ENCODE results near the gene NUDT22.
A peak's percentile ranks its signal among the peaks of the same experiment; 100 is the strongest.
"Not testable (repeated sequence)": the region's sequence is repeated elsewhere in the genome, so short reads cannot be mapped to it uniquely, and the experiment has no call there.

The NUDT22 gene

DNA sequence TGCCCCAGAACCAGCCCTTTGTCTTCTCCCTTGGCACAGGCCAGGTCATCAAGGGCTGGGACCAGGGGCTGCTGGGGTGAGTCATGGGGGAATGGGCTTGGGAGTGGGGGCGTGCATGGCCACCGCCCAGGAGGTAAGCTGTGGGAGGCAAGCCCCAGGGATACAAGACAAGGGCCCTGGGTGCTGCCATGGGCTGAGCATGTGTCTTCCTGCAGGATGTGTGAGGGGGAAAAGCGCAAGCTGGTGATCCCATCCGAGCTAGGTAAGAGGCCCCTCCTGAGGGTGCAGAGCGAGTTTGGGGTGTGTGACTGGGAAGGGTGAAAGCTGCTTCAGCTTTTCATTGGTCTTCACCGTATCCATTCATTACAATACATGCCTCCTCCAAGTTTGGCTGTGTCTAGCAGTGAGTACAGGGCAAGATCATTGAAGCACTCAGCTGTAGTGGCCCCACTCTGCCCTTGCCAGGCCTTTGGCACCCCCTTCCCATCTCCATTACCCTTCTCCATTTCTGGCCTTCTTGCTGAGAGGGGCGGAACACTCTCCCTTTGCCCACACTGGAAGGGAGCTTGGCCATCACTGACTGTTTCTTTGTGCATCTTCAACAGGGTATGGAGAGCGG lies 17.3 kb downstream of the NUDT22 start:
- DNase-seq (ENCODE audit: low spot score): no peak

DNA sequence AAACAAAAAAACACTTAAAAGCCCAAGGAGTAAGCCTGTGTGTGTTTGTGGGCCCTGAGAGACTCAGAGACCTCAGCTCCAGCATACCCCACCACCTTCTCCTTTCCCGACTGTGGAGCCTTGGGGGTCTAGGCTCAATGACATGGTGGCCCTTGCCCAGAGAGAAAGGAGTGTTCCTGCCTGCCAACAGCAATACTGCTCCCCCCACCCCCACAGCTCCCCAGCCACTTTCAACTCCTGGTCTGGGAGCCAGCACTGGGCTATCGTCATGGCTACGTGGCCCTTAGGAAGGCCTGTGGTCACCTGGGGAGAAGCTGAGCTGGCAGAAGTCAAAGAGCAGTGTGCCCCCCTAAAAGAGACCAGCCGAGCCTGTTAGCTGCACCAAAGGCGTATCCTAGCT lies 18.0 kb downstream of the NUDT22 start:
- no peak for DNase-seq (ENCODE audit: low spot score)

DNA sequence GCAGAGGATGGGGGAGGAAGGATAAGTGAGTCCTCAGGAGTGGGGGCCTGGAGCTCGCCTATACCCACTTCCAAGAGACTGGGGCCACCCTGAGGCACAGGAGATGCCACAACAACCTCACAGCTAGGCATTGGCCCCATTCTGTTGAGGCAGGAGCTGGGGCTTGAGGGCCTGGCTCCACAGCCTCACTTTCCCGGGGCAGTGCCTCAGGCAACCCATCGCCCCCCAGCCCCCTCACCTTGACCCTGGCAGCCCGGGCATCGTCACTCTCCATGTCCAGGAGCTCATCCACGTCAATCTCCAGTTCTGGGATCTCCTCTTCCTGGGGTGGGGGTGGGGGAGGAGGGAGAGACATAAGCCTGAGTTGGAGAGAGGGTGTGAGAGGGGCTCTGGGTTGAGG lies 18.9 kb downstream of the NUDT22 start:
- peak; percentile 34 for DNase-seq (ENCODE audit: low spot score)

DNA sequence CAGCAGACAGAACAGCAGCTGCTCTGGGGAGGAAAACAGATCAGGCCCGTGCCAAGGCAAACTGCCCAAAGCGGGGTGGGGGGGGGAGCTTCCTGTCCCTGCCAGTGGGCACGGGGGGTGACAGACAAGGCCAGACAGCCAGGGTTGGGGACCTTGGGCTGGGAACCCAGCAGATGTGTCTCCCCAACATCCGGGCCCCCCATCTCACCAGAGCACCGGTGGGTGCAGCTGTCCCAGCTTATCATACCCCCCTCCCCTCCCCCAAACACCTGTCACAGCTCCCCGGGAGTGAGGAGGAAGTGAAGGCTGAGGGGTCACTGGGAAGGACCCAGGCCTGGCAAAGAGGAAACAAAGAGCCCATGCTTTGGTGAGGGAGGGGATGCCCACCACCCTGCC lies 19.3 kb downstream of the NUDT22 start:
- peak; percentile 42 for DNase-seq (ENCODE audit: low spot score)

DNA sequence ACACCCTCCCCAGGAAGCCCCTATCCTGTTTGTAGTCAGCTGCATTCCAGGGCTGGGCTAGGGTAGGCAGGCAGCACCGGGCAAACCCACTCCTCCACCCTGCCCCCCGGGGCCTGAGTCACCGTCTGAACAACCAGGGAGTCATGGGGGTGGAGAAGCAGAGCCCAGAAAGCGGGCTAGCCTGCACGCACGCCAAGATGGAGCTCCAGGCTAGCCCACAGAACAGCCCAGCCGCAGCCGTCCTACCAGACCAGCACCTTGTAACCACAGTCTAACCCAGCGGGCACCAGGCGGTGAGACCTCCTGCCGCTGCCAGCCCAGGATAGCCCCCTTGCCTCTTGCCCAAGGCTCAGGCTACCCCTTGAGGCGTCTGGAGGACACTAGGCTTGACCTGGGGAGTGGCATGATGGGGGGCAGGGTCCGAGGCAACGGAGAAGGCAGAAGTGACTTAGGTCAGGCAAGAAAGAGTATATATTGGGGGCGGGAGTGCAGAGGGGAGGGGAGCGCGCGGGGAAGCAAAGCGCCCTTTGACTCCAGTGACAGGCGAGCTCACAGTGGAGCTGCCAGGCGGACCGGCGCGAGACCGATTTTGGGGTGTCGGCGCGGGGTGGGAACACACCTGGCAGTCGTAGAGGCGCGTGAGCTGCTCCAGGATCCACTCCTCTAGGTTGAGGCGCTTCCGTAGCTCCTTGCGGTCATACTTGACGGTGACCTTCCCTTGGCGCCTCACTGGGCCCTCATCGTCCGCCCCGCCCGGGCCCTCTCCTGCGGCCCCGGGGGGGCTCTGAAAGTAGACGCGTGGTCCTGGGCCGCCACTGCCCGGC lies 19.9 kb downstream of the NUDT22 start:
- peak; percentile 95 for DNase-seq (ENCODE audit: low spot score)

DNA sequence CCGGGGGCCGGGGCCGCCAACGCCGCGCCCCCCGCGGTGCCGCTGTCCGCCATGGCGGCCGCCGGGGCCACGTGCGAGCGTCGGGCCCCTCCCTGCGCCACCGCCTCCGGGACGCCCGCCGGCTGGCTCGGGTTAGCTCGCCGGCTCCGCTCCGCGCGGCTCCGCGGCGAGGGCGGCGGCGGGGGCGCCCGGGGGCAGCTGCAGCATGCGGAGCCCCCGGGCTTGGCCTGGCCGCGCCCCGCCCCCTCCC lies 20.5 kb downstream of the NUDT22 start:
- not testable (repeated sequence) for DNase-seq (ENCODE audit: low spot score)

DNA sequence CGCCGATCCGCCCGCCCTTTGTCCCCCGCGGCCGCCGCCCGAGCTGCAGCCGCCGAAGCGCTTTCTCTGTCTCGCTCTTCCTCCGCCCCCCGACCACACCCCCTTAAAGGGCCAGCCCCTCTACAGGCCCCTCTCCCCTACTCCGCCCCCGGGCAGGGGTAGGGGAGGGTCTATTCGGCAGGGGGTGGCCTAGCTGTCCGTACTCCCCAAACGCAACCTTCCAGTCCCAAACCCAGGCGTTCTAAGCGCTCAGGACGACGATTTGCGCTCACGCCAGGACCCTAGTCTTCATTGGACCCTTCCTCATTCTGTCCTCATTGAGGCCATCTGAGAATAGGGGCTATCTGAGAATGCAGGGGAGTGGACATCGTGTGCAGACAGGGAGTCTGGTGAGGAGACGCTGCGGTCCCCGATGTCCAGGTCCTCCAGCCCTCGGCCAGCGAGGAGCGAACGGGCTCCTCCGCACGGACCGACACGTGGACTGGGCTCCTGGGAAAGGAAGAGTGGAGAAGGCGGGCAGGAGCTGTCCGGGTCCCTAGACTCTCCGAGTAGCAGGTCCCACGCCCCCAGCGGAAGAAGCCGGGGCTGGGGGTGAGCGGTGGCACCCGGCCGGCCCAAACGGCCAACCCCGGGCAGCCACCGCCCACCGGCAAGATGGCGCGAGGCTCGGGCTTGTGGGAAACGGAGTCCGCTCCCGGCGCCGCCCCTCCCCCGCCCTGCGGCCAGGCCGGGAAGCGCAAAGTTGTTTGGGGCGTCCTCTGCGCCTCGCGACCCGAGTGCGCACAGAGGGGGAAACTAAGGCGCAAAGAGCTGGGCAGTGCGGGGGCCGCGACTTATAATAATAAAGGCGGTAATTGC lies 21.0 kb downstream of the NUDT22 start, which contains the start of gene PPP1R14B:
TSS of gene PPP1R14B (minus strand) at position 73 of the 858 bp plus-strand sequence. CDS start 270 bp downstream, outside the sequence.
- DNase-seq (ENCODE audit: low spot score): peak; percentile 94

DNA sequence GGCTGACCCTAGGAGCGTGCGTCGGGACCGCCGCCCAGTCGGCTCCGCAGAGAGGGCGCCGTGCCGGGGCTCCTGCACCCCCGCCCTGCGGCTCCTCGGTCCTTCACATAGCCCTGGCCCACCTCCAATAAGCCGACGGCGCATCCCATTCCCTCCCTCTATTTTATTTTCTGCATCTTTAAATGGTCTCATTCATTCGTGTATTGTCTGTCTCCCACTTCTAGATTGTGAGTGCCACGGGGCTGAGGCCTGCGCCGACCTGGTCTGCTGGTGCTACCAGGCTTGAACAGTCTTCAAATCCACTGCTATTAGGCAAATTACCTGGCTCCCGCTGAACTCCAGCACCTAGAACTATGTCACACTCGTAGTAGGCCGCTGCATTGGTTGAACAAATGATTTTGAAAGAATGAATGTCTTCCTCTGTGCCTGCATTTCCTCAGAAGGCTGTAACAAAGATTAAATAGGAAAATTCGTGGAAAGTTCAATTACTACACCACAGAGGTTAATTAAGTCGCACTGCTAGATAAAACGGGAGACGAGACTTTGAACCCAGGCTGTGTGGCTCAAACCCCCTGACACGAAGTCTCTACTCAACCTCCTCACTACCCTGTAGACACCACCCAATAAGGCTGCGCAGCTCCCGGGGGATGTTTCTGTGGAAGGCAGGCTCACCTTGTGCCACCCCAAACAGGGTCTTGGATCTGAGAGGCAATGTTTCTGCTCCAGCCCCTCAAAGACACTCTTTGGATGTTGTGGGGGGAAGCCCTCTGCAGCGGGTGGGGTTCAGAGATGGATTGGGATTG lies 21.9 kb downstream of the NUDT22 start:
- DNase-seq (ENCODE audit: low spot score): no peak

DNA sequence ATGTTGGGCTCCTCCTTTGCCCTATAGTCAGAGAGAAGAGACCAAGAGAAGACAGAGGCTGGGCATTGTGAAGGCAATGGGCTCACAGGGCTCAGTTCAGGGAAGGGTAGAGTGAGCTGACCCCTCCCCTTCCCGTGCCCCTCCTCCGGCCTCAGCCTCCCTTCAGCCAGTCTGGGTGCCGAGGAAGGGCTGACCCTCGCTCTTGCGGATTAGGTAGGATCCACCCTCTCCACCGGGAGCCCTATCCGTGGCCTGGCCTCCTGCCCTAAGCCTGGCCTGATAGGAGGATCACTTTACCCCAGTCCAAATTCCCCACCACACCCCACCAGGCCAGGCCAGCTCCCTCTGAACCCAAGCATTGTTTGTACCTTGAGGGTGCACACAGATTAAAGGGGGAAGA lies 22.5 kb downstream of the NUDT22 start:
- DNase-seq (ENCODE audit: low spot score): no peak

DNA sequence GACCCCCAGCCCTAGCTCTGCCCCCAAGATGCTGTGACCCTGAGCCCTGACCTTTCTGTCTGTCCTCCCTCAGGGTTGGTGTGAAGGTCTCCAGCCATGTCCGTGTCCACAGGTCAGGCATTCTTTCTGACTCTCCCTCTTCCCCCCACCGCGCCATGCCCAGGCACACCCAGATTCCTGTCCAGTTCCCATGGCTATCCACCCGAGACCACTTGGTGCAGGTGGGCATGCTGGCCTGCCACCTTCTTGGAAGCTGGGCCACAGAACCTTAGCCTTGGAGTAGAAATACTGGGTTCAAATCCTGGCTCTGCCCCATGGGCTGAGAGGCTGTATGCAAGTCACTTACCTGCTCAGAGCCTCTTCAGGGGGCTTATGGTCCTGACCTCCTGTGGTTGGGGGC lies 23.0 kb downstream of the NUDT22 start:
- DNase-seq (ENCODE audit: low spot score): no peak

DNA sequence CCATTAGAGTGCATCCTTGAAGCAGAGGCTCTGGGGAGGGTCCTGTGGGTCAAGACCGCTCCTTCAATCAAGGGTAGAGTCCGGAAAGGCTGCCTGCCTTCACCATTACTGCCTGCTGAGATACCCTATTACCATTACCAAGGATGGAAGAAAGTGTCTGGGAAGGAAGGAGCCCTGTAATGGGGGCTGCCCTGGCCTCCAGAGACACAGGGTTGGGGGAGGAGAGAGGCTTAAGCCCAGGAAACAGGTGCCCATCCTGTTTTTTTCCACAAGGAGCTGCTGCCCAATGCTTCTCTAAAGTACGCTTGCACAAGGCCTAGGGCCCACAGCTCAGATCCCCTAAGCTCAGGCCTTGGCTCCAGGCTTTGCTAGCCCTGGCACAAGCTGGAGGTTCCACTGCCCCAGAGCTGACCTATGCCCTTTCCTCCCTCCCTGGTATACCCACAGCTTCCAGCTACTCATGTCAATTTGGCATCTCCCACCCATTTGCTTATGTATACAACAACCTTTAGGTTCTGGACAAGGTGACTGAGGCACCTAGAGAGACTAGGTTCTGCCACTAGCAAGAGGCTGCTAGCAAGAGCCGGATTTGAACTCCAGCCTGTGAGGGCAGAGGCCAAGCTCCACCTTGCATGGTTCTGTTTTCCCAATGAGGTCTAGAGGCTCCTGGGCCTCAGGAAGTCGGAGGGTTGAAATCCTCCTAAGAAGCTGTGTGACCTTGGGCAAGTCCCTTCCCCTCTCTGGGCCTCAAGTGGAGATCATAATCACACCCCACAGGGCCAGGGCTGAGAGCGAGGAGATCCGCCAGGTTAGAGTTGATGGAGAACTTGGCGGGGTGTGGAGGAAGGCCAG lies 23.7 kb downstream of the NUDT22 start:
- DNase-seq (ENCODE audit: low spot score): no peak

DNA sequence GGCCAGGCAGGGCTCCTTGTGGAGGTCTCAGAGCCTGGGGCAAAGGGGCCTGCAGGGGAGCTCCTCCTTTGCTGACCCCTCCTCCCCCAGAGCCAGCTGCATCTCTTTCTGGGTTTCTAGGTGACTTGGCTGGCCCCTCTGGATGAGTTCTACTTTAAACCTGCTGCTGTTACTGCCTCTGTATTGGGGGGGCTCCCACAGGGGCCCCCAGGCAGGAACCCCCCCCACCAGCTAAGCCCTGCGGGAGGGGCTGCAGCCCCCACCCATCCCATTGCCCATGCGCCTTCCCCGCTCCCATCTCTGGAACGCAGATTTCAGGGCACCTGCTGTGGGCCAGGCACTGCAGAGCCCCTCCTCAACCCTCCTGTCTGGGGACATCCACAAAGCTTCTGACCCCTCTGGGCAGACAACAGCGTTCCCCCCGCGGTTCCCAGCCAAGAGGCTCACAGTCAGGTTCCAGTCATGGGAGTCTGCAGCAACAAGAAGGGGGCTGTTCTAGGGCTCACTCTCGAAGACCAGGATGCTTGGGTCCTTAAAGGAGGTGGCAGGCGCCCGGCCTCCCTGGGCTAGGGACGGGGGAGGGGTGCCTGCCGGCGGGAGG lies 24.4 kb downstream of the NUDT22 start:
- no peak for DNase-seq (ENCODE audit: low spot score)

DNA sequence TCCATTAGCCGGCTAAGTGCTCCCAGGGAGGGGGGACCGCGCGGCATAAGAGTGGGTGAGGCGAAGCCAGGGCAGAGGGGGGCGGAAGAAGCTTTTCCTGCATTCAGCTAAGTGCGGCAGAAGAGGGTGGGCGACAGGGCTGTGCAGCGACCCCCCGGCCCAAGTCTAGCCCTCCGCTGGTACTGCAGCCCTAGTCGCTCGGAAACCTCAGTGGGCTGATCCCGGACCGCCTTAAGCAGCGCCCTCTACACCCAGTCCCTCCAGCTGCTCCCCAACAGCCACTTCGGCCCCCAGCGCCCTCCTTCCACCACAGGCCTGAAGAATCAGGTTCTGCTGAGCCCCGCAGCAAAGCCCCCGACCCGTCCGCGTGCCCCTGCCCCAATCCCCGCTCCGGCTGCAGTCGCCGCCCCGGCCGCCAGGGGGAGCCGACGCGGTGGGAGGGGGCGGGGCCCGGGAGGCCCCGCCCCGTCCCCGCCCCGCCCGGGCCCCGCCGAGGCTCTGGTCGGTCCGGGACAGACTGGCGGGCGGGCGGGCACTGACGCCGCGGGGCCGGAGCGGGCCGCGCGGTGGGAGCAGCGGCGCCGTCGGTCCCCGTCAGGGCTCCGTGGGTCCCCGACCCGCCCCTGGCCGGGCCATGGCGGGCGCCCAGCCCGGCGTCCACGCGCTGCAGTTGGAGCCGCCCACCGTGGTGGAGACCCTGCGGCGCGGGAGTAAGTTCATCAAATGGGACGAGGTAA lies 25.1 kb downstream of the NUDT22 start, which contains the start of gene PLCB3:
TSS of gene PLCB3 (plus strand) at position 515 of the 737 bp plus-strand sequence. CDS start at position 635, 120 bp downstream.
- peak; percentile 59 for DNase-seq (ENCODE audit: low spot score)

DNA sequence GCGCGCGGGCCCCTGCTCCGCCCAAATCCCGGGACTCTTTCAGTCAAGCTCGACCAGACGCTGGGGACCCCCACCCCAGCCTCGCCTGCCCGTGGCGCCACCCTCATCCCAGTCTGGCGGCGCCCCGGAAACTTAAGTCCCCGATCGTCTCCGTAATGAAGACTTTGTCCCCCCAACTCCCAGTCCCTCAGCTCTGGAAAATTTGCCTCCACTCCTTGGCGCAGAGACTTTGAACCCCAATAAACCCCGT lies 25.6 kb downstream of the NUDT22 start:
- DNase-seq (ENCODE audit: low spot score): peak; percentile 49

DNA sequence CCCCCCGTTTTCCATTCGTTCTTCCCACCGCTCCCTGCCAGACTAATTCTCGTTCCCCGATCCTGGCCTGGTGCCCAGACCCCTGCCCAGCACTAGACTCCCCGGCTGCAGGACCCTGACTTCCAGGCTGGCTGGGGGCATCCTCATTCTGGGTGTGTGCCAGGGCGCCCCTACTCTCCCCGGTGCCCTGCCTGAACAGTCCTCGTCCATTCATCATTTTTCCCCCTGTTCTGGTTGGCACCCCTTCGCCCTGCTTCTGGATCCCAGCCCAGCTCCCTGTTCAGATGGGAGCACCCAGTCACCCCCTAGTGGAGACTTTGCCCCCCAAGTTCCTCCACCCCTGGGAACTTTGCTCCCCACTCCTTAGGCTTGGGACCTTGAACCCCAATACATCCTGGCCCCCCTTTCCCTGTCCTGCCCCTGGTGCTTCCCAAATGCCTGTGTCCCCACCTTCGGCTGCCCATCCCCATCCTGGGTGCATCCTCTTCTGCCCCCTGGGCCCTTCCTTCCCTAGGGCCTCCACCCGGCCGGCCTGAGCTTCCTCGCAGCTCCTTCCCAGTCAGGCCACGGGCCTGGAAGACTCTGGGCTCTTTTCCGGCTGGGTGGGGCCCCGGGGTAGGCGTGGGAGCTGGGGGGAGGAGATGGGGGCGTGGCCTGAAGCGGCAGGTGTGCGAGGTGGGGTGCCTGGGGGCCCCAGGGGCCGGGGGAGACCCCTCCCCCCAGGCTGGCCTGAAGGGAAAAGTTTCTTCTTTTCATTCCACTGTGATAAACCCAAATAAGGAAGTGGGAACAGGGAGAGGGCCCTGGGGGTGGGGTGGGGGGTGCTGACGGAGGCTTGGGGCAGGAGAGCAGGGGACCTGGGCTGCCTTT lies 26.2 kb downstream of the NUDT22 start:
- DNase-seq (ENCODE audit: low spot score): peak; percentile 75

DNA sequence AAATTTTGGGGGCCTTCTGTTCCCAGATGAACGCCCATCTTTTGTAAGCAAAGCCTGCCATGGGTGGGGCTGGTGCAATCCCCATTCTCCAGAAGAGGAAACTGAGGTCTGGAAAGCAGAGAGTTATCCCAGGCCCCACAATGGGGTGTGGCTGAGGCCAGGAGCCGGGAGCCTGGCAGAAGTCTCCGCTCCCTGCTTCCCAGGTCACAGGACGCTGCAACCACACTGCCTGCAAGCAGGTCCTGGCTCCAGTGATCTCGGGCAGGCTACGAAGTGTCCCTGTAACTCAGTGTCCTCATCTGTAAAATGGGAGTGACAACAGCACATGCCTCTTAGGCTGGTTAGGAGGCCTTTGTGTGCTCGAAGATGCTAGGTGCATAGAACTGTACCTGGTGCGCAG lies 27.0 kb downstream of the NUDT22 start:
- no peak for DNase-seq (ENCODE audit: low spot score)

DNA sequence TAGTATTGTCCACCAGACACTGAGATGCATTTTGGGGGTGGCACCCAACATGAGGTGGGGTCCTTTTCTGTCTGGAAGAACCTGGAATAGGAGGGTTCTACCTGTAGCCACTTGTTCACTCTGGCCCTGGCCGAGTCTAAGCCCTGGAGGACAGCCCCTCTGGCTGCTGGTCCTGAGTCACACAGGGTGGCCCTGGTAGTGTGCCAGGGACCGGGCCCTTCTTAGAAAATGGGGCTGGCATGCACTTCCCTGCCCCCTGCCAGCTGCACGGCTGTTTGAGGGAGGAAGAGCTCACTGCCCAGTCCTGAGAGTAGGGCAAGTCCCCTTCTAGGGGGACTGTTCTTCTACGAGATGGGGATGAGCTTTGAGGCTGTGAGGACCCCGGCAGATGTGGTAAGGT lies 27.4 kb downstream of the NUDT22 start:
- DNase-seq (ENCODE audit: low spot score): no peak

DNA sequence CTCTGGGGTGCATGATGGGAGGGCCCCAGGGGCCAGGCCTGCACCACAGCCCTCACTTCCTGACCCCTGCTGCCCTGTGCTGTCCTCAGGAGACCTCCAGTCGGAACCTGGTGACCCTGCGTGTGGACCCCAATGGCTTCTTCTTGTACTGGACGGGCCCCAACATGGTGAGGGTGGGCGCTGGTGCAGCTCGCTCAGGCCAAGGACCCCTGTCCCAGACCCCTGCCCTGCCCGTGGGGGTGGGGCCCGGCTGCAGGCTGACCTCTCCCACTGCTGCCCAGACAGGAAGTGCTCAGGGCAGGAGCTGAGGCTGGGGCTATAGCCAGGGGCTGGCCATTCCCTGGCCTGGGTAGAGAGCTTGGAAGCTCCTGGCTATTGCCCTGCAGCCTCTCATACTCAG lies 28.3 kb downstream of the NUDT22 start:
- no peak for DNase-seq (ENCODE audit: low spot score)

Data from RKO (cell line).